ENCODE results near the gene PCSK2. TPM values are rescaled to one million over a fixed set of nuclear protein-coding genes. Genes with fewer than 3 reads are reported as not detected.

Gene PCSK2
- total RNA-seq, 1 donor, result not detected

DNA sequence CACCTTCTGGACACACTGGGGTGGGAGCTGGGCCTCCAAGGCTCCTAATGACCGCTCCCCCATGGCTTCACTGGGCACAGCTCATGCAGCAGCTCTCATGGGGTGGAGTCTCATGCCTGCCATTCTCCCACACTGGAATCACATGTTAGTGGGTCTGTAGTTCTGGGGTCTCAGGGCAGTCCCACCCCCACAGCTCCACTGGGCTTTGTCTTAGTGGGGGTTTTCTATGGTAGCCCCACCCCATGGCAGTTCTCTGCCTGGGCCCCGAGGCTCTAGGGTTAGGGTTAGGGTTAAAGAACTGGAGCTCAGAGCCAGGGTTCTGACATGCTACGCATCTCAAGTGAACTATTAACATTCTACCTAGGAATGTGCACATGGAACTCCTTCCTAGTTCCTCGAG, 139.0 kb downstream of the PCSK2 start:
- no peak for DNase-seq (ENCODE audit: insufficient read length, low spot score, missing footprints)
- no peak overlapping the region for H3K4me2 ChIP-seq (ENCODE audit: insufficient read depth, low read length)
- H3K36me3 ChIP-seq (ENCODE audit: insufficient read depth, low read length), result no peaks in the 10 kb centered on the region
- TF ChIP-seq, protein P1, sequence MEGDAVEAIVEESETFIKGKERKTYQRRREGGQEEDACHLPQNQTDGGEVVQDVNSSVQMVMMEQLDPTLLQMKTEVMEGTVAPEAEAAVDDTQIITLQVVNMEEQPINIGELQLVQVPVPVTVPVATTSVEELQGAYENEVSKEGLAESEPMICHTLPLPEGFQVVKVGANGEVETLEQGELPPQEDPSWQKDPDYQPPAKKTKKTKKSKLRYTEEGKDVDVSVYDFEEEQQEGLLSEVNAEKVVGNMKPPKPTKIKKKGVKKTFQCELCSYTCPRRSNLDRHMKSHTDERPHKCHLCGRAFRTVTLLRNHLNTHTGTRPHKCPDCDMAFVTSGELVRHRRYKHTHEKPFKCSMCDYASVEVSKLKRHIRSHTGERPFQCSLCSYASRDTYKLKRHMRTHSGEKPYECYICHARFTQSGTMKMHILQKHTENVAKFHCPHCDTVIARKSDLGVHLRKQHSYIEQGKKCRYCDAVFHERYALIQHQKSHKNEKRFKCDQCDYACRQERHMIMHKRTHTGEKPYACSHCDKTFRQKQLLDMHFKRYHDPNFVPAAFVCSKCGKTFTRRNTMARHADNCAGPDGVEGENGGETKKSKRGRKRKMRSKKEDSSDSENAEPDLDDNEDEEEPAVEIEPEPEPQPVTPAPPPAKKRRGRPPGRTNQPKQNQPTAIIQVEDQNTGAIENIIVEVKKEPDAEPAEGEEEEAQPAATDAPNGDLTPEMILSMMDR (IDR thresholded peaks at IDR 0.05; ENCODE audit: extremely low read depth, low read depth, low read length), result no peak
- H3K4me1 ChIP-seq (ENCODE audit: insufficient read depth, low read length), result no peaks in the 10 kb centered on the region
- H3K79me2 ChIP-seq (ENCODE audit: insufficient read depth, low read length), result no peaks in the 10 kb centered on the region
- no peak overlapping the region for H3K4me3 ChIP-seq (ENCODE audit: insufficient read depth, low read length)
- H3K9me3 ChIP-seq (ENCODE audit: low read depth, low read length), result no peaks in the 10 kb centered on the region
- H4K20me1 ChIP-seq (ENCODE audit: insufficient read depth, low read length), result no peaks in the 10 kb centered on the region
- H3K27me3 ChIP-seq (ENCODE audit: insufficient read depth, low read length), result no peaks in the 10 kb centered on the region
- no peak overlapping the region for H3K27ac ChIP-seq (ENCODE audit: low read depth, low read length)
- H2AFZ ChIP-seq (ENCODE audit: low read length), result no peak overlapping the region

DNA sequence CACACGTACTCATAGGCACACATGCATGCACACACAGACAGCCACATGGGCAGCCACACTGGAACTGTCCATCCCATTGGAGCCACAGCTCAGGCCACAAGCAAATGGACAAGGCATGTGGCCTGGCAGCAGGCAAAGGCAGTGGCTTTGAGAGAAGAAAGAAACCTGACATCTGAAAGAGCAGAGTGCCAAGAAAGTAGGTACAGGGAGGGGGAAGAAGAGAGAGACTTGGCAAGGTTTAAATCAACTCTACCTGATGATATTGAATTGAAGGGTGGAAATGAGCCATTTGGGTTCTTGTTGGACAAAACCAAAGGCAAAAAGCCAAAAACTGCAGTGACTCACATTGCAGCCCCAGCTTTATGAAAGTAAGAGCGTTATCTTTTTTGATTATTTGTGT, 142.7 kb downstream of the PCSK2 start:
- Histone ChIP-seq H3K36me3 (ENCODE audit: insufficient read depth, low read length) (no peaks in the 10 kb centered on the region), H3K4me2 (ENCODE audit: insufficient read depth, low read length) (no peak overlapping the region), H4K20me1 (ENCODE audit: insufficient read depth, low read length) (no peaks in the 10 kb centered on the region), H2AFZ (ENCODE audit: low read length) (no peak overlapping the region), H3K27me3 (ENCODE audit: insufficient read depth, low read length) (no peaks in the 10 kb centered on the region), H3K9me3 (ENCODE audit: low read depth, low read length) (no peaks in the 10 kb centered on the region), H3K79me2 (ENCODE audit: insufficient read depth, low read length) (no peaks in the 10 kb centered on the region), H3K4me1 (ENCODE audit: insufficient read depth, low read length) (no peaks in the 10 kb centered on the region), H3K4me3 (ENCODE audit: insufficient read depth, low read length) (no peak overlapping the region), H3K27ac (ENCODE audit: low read depth, low read length) (no peak overlapping the region)
- DNase-seq (ENCODE audit: insufficient read length, low spot score, missing footprints), result no peak
- TF ChIP-seq, protein P1 (IDR thresholded peaks at IDR 0.05; ENCODE audit: extremely low read depth, low read depth, low read length), result no peak

DNA sequence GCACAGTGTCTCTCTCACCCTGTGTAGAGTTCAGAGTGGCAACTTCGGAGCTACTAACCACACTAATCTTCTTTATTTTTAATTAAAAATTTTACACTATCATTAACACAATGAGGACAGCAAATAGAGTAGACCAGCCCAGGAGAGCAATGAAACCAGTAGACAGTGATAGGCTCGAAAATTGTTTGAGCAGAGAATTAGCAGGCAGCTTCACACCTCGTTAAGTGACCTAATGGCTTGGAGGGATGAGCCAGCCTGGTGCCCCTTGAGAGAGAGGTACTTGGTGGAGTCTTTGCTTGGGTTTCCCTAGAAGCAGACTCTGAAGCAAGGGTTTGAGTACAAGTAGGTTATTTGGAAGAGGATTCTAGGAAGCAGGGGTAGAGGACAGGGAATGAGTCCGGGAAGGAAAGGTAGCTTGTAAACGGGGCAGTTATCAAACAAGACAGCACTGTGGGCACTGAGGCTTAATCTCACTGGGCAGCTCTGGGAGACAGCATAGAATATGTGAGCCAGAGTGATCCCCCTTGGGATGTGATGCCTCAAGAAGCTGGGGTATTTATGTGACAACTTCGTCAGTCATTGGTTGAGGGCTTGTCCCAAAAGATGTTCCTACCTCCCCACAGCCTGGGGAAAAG, 146.1 kb downstream of the PCSK2 start:
- DNase-seq (ENCODE audit: insufficient read length, low spot score, missing footprints), result no peak
- H4K20me1 ChIP-seq (ENCODE audit: insufficient read depth, low read length), result no peaks in the 10 kb centered on the region
- no peaks in the 10 kb centered on the region for H3K9me3 ChIP-seq (ENCODE audit: low read depth, low read length)
- no peaks in the 10 kb centered on the region for H3K4me1 ChIP-seq (ENCODE audit: insufficient read depth, low read length)
- no peak overlapping the region for H3K4me3 ChIP-seq (ENCODE audit: insufficient read depth, low read length)
- H3K27me3 ChIP-seq (ENCODE audit: insufficient read depth, low read length), result no peaks in the 10 kb centered on the region
- TF ChIP-seq, protein P1 (IDR thresholded peaks at IDR 0.05; ENCODE audit: extremely low read depth, low read depth, low read length), result no peak
- no peak overlapping the region for H2AFZ ChIP-seq (ENCODE audit: low read length)
- H3K36me3 ChIP-seq (ENCODE audit: insufficient read depth, low read length), result no peaks in the 10 kb centered on the region
- no peak overlapping the region for H3K4me2 ChIP-seq (ENCODE audit: insufficient read depth, low read length)
- no peak overlapping the region for H3K27ac ChIP-seq (ENCODE audit: low read depth, low read length)
- no peaks in the 10 kb centered on the region for H3K79me2 ChIP-seq (ENCODE audit: insufficient read depth, low read length)

DNA sequence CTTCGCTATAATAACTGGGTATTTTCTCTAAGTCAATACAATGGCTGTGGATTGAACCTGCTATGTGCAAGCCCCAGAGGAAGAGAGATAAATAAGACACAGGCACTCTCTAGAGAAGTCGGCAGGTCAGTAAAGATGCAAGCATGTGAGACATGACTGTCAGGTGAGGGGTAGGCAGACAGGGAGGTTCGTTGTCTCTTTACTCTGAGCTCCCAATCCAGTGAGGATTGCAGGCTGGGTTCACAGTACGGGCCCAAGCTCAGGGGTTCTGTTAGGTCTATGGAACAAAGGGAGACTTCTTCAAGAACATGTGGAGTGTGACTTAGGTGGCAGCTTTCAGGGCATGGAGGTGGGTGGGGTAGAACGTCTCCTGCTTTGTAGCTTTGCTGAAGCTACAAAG, 147.2 kb downstream of the PCSK2 start:
- Histone ChIP-seq H3K27me3 (ENCODE audit: insufficient read depth, low read length) (no peaks in the 10 kb centered on the region), H3K4me3 (ENCODE audit: insufficient read depth, low read length) (no peak overlapping the region), H2AFZ (ENCODE audit: low read length) (no peak overlapping the region), H3K4me1 (ENCODE audit: insufficient read depth, low read length) (no peaks in the 10 kb centered on the region), H3K79me2 (ENCODE audit: insufficient read depth, low read length) (no peaks in the 10 kb centered on the region), H3K27ac (ENCODE audit: low read depth, low read length) (no peak overlapping the region), H3K4me2 (ENCODE audit: insufficient read depth, low read length) (no peak overlapping the region), H3K9me3 (ENCODE audit: low read depth, low read length) (no peaks in the 10 kb centered on the region), H3K36me3 (ENCODE audit: insufficient read depth, low read length) (no peaks in the 10 kb centered on the region), H4K20me1 (ENCODE audit: insufficient read depth, low read length) (no peaks in the 10 kb centered on the region)
- TF ChIP-seq, protein P1 (IDR thresholded peaks at IDR 0.05; ENCODE audit: extremely low read depth, low read depth, low read length), result no peak
- no peak for DNase-seq (ENCODE audit: insufficient read length, low spot score, missing footprints)

All from osteoblast (primary cell).